Measurements from ENCODE around the gene MYZAP.

MYZAP gene

GRCh38 chr15:57624730-57625129 is 33.0 kb downstream of the MYZAP start:
- H3K4me1 ChIP-seq (ENCODE audit: control insufficient read depth in 1 of 2, insufficient read depth in 1 of 2, low read depth in 1 of 2, low read length in 1 of 2), result no peaks in the 10 kb centered on the region
- no peaks in the 10 kb centered on the region for H3K36me3 ChIP-seq
- no peak for TF ChIP-seq CTCF (IDR thresholded peaks at IDR 0.05)
- H3K27me3 ChIP-seq, result peaks cover 21% of the 10 kb centered on the region
- H3K9me3 ChIP-seq, result no peaks in the 10 kb centered on the region
- no peak overlapping the region for H3K27ac ChIP-seq
- no peak overlapping the region for H3K4me3 ChIP-seq (ENCODE audit: low read depth in 1 of 2, low read length in 1 of 2)

DNA sequence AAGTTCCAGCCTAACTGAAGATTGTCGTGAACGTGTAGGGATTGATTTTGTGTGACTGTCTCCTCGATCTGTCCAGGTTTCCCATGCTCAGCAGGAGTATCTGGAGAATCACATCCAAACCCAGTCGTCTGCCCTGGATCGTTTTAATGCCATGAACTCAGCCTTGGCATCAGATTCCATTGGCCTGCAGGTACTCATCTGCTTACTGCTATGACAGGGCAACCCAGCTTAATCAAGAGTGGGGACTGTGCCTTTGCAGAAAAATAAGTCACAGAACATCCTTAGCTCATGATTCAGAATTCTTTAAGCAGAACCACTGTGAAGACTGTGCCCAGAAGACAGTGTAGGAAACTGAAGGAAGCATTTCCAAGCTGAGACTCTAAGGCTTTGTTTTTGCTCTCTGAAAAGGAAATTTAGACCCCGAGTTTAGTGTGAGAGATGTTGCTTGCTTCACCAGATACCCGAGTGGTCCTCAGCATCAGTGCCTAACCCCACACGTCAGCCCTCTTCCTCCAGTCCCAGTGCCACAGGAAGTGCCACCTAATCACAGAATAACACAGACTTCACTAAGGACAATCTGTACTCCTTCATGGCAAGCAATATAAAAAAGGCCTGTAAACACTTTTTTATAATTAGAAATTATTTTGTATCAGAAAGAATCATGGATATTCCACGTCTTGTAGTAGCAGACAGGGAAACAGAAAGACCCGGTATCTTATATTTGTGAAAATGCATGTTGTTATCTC is 34.2 kb downstream of the MYZAP start:
- H3K4me3 ChIP-seq (ENCODE audit: low read depth in 1 of 2, low read length in 1 of 2), result no peak overlapping the region
- H3K27ac ChIP-seq, result no peak overlapping the region
- no peaks in the 10 kb centered on the region for H3K4me1 ChIP-seq (ENCODE audit: control insufficient read depth in 1 of 2, insufficient read depth in 1 of 2, low read depth in 1 of 2, low read length in 1 of 2)
- peaks cover 21% of the 10 kb centered on the region for H3K27me3 ChIP-seq
- H3K9me3 ChIP-seq, result no peaks in the 10 kb centered on the region
- H3K36me3 ChIP-seq, result no peaks in the 10 kb centered on the region
- TF ChIP-seq CTCF (IDR thresholded peaks at IDR 0.05), result no peak

DNA sequence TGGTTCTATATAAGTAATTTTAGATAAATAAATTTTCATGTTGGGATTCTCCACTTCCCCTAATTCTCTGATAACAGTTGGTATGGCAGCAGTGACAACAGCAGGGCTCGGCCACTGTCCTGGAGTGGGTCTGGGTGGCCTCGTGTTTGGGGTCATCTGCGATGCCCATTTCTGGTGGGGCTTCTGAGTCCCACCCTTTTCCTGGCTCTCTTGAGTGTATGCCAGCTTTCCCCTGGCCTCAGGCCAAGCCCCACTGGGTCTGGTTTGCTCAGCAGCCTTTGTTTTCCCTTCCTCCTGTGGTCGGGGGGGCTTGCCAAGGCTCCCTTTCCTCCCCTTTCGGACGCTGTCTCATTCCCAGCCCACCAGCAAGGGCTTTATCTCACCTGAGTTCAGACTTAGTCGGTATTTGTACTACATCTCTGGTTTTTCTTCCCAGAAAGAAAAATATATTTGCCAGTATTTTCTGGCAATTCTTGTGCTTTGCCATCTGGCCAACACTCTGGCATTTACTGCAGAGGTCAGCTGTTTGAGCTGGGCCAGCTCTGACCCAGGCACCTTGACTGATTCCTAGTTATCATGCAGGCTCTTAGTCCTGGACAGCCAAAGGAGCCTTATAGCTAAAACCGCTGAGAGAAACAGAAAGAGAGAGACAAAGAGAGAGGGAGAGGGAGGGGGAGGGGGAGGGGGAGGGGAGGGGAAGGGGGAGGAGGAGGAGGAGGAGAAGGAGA is 35.2 kb downstream of the MYZAP start:
- H3K27ac ChIP-seq, result no peak overlapping the region
- peaks cover 21% of the 10 kb centered on the region for H3K27me3 ChIP-seq
- no peaks in the 10 kb centered on the region for H3K36me3 ChIP-seq
- no peak overlapping the region for H3K4me3 ChIP-seq (ENCODE audit: low read depth in 1 of 2, low read length in 1 of 2)
- H3K9me3 ChIP-seq, result no peaks in the 10 kb centered on the region
- no peaks in the 10 kb centered on the region for H3K4me1 ChIP-seq (ENCODE audit: control insufficient read depth in 1 of 2, insufficient read depth in 1 of 2, low read depth in 1 of 2, low read length in 1 of 2)
- no peak for TF ChIP-seq CTCF (IDR thresholded peaks at IDR 0.05)

DNA sequence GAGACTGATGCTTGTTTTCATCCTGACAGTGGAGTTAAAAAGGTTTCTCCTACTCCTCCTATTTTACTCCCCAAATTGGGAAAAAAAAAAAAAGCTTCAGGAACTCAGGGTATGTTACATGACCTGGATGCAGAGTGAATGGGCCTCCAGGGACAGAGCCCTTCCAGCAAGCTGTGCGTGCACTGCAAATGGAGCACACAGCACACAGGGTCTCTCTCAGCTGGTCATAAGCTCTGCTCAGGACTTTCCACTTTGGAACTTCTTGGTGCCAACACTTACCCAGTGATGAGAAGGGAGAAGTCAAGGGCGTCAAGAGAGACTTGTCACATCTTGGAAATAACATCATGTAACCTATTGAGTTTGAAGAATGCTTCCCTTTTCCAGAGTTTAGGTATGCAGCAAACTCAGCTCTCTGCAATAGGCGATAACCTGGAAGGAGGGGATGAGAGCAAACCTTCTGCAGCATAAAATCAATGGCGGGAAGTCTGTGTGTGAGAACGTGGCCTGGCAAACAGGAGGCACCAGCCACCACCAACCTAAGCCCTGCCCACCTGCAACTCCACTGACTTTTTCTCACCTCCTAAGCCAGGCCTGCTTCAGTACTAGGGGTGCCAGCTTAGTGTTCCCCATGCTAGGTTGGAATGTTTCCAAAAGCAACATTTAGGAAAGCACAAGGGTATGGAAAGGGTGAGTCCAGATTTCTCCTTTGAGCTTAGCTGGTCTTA is 39.8 kb downstream of the MYZAP start:
- no peaks in the 10 kb centered on the region for H3K4me1 ChIP-seq (ENCODE audit: control insufficient read depth in 1 of 2, insufficient read depth in 1 of 2, low read depth in 1 of 2, low read length in 1 of 2)
- no peak overlapping the region for H3K4me3 ChIP-seq (ENCODE audit: low read depth in 1 of 2, low read length in 1 of 2)
- no peak for TF ChIP-seq CTCF (IDR thresholded peaks at IDR 0.05)
- H3K27ac ChIP-seq, result no peak overlapping the region
- no peaks in the 10 kb centered on the region for H3K9me3 ChIP-seq
- H3K36me3 ChIP-seq, result no peaks in the 10 kb centered on the region
- peaks cover 6% of the 10 kb centered on the region for H3K27me3 ChIP-seq

DNA sequence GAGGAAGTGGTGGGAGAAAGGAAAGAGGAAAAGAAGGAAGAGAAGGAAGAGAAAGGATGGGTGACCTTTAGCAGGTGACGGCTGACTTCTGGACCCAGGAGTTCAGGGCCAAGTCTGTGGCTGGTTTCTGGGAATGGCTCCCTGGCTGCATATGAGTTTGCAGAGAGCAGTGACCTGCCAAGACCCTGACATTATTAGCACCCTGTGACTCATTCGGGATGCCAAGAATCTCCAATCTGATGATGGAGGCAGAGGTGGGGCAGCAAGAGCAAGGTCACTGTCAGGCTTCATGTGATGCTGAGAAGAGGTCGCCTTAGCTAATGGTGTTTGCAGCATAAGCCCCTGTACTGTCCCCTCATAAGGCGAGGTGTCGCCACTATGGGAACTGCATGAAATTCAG is 42.6 kb downstream of the MYZAP start:
- H3K4me1 ChIP-seq (ENCODE audit: control insufficient read depth in 1 of 2, insufficient read depth in 1 of 2, low read depth in 1 of 2, low read length in 1 of 2), result no peaks in the 10 kb centered on the region

More for the DNA sequence above, 42.6 kb downstream of the MYZAP start:
- no peak overlapping the region for H3K4me3 ChIP-seq (ENCODE audit: low read depth in 1 of 2, low read length in 1 of 2)
- no peaks in the 10 kb centered on the region for H3K36me3 ChIP-seq
- H3K27ac ChIP-seq, result no peak overlapping the region
- H3K27me3 ChIP-seq, result no peaks in the 10 kb centered on the region
- H3K9me3 ChIP-seq, result no peaks in the 10 kb centered on the region
- no peak for TF ChIP-seq CTCF (IDR thresholded peaks at IDR 0.05)

All from neutrophil (primary cell).